Measurements from ENCODE around the gene LRRC4C. TPM values are rescaled to one million over a fixed set of nuclear protein-coding genes. Genes with fewer than 3 reads are reported as not detected.
A peak's percentile ranks its signal among the peaks of the same experiment; 100 is the strongest.

Gene LRRC4C
- total RNA-seq, 1 donor from 2014 or later = 2.7 TPM

DNA sequence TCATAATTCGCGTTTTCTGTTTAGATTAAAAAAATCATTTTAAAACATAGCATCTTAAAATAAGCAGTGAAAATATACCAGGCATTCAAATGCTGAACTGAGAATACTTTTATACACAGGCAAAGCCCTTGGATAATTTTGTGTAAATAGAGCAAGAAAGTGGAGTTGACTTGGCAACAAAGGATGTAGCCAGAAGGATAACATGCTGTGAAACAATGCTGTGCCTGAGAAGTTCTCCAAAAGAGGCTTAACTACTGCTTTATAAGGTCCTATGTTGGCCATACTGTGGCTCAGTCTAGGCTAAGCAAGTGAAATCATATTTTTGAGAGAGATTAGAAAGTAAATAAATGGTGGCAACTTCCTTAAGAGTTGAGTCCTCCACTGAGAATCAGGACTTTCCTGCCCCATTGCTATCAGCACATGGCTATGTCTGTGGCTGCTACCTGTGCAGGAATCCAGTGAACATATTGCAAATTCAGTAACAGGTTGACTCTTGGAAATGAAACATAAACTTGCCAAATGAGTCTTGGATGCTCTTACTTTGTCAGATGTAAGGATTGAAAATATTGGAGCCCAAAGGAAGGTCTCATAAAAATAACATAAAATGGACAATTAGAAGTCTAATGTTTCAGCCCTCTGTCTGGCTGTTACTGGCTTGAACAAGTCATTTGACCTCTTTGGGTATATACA, 448.9 kb downstream of the LRRC4C start:
- H2AFZ ChIP-seq (replicated peaks) = peak overlapping the region; percentile 4
- no peaks in the 10 kb centered on the region for H3K9me3 ChIP-seq (ENCODE audit: low read depth)
- H3K27ac ChIP-seq = no peak overlapping the region
- TF ChIP-seq EZH2phosphoT487 (IDR thresholded peaks at IDR 0.05) (no peak), EZH2 (IDR thresholded peaks at IDR 0.05) (no peak)
- TF ChIP-seq, protein P1, sequence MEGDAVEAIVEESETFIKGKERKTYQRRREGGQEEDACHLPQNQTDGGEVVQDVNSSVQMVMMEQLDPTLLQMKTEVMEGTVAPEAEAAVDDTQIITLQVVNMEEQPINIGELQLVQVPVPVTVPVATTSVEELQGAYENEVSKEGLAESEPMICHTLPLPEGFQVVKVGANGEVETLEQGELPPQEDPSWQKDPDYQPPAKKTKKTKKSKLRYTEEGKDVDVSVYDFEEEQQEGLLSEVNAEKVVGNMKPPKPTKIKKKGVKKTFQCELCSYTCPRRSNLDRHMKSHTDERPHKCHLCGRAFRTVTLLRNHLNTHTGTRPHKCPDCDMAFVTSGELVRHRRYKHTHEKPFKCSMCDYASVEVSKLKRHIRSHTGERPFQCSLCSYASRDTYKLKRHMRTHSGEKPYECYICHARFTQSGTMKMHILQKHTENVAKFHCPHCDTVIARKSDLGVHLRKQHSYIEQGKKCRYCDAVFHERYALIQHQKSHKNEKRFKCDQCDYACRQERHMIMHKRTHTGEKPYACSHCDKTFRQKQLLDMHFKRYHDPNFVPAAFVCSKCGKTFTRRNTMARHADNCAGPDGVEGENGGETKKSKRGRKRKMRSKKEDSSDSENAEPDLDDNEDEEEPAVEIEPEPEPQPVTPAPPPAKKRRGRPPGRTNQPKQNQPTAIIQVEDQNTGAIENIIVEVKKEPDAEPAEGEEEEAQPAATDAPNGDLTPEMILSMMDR (IDR thresholded peaks at IDR 0.05) = no peak
- H3K4me2 ChIP-seq = no peak overlapping the region
- peaks cover 4% of the 10 kb centered on the region for H3K4me1 ChIP-seq
- H3F3A ChIP-seq (ENCODE audit: low read depth) = no peaks in the 10 kb centered on the region
- no peaks in the 10 kb centered on the region for H3K36me3 ChIP-seq
- no peaks in the 10 kb centered on the region for H3K9me3 Mint-ChIP-seq
- no peak overlapping the region for H3K27ac Mint-ChIP-seq
- H3K27me3 ChIP-seq = no peaks in the 10 kb centered on the region
- no peak overlapping the region for H3K4me3 ChIP-seq
- H3K27me3 Mint-ChIP-seq (ENCODE audit: insufficient read depth, low read depth) = peaks cover 2% of the 10 kb centered on the region
- no peak overlapping the region for H3K4me3 Mint-ChIP-seq
- no peaks in the 10 kb centered on the region for H3K79me2 ChIP-seq (ENCODE audit: low read depth)
- no peak for DNase-seq (ENCODE audit: low spot score)
- H3K36me3 Mint-ChIP-seq = no peaks in the 10 kb centered on the region
- no peaks in the 10 kb centered on the region for H4K20me1 ChIP-seq (ENCODE audit: low read depth)
- H3K9ac ChIP-seq = no peak overlapping the region
- no peaks in the 10 kb centered on the region for H3K4me1 Mint-ChIP-seq

DNA sequence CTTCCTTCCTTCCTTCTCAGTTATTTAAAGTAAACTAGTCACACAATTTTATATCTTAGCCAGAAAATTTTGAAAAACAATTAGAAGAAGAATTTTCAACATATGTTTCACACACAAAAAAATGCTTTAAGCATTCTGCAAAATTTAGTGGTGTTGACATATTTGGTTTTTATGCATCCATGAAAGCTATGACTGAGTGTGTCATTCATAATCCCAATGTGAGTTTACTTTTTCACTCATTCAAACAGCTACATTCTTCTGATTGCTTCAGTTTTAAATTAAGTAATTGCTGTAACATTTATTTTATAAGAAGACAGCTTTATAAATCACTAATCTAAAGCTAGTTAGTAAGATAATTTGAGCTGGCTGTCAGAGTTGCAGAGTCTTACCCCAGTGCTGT, 453.5 kb downstream of the LRRC4C start:
- Mint-ChIP-seq H3K27ac (no peak overlapping the region), H3K4me1 (peaks cover 13% of the 10 kb centered on the region), H3K9me3 (no peaks in the 10 kb centered on the region), H3K4me3 (no peak overlapping the region), H3K36me3 (no peaks in the 10 kb centered on the region), H3K27me3 (ENCODE audit: insufficient read depth, low read depth) (peaks cover 2% of the 10 kb centered on the region)
- Histone ChIP-seq H3K9me3 (ENCODE audit: low read depth) (no peaks in the 10 kb centered on the region), H3K27me3 (no peaks in the 10 kb centered on the region), H4K20me1 (ENCODE audit: low read depth) (no peaks in the 10 kb centered on the region), H3K27ac (no peak overlapping the region), H3K79me2 (ENCODE audit: low read depth) (no peaks in the 10 kb centered on the region), H3K4me2 (no peak overlapping the region), H3K4me1 (peaks cover 4% of the 10 kb centered on the region), H3K4me3 (no peak overlapping the region), H2AFZ (replicated peaks) (no peak overlapping the region), H3K9ac (no peak overlapping the region), H3F3A (ENCODE audit: low read depth) (no peaks in the 10 kb centered on the region), H3K36me3 (no peaks in the 10 kb centered on the region)
- no peak for DNase-seq (ENCODE audit: low spot score)
- TF ChIP-seq, protein P1 (IDR thresholded peaks at IDR 0.05) = no peak
- TF ChIP-seq EZH2 (IDR thresholded peaks at IDR 0.05) (no peak), EZH2phosphoT487 (IDR thresholded peaks at IDR 0.05) (no peak)

DNA sequence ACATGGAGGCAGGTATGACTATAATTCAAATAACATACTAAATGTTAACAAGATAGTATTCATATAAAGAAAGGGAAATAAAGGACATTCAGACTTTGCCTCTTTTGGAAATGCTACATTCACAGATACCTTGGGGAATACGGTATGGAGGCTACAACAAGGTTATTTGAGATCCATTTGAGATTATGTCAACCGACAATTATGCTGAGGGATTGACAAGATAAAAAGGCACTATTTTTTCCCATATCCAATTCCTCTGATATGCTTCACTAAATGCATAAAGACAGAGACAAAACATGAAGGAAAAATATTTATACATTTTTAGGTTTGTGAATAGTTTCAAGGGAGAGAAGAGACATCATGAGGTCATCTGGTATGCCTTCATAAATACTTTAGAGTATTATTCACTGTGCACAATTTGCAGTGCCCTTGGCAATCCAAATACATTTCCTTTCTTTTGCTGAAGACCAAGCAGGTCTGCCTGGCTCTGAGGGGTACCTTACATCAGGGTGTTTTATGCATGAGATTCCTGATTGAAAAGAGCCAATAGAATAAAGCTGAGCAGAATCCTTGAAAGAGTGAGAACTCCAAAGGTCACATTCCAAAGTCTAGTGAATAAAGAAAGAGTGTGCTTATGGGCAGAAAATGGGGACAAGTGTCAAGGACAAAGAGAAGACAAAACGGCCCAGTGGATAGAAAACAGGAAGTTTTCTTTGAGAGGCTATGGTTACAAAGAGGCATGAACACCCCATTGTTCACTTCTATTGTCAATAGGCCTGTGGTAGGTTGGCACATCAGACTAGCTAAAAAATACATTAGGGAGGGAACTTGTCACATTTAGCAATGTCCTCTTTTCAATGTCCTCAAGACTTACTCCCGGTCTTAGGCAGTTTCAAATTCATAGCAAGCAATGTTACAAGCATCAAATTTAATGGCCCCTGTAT, 455.8 kb downstream of the LRRC4C start:
- Mint-ChIP-seq H3K36me3 (no peaks in the 10 kb centered on the region), H3K27ac (no peak overlapping the region), H3K4me1 (peaks cover 22% of the 10 kb centered on the region), H3K9me3 (no peaks in the 10 kb centered on the region), H3K27me3 (ENCODE audit: insufficient read depth, low read depth) (peaks cover 2% of the 10 kb centered on the region), H3K4me3 (no peak overlapping the region)
- no peak for TF ChIP-seq EZH2 (IDR thresholded peaks at IDR 0.05)
- no peak for TF ChIP-seq EZH2phosphoT487 (IDR thresholded peaks at IDR 0.05)
- TF ChIP-seq, protein P1 (IDR thresholded peaks at IDR 0.05) = no peak
- no peak overlapping the region for H3K4me2 ChIP-seq
- no peaks in the 10 kb centered on the region for H3K36me3 ChIP-seq
- H3K4me1 ChIP-seq = no peaks in the 10 kb centered on the region
- H3K4me3 ChIP-seq = no peak overlapping the region
- H2AFZ ChIP-seq (replicated peaks) = no peak overlapping the region
- H4K20me1 ChIP-seq (ENCODE audit: low read depth) = no peaks in the 10 kb centered on the region
- no peak for DNase-seq (ENCODE audit: low spot score)
- no peaks in the 10 kb centered on the region for H3K79me2 ChIP-seq (ENCODE audit: low read depth)
- no peaks in the 10 kb centered on the region for H3F3A ChIP-seq (ENCODE audit: low read depth)
- H3K27me3 ChIP-seq = no peaks in the 10 kb centered on the region
- no peak overlapping the region for H3K9ac ChIP-seq
- H3K9me3 ChIP-seq (ENCODE audit: low read depth) = no peaks in the 10 kb centered on the region
- no peak overlapping the region for H3K27ac ChIP-seq
